ENCODE results near the gene COX19. TPM values are rescaled to one million over a fixed set of nuclear protein-coding genes. Genes with fewer than 3 reads are reported as not detected.
A peak's percentile ranks its signal among the peaks of the same experiment; 100 is the strongest.

COX19 gene
- total and polyA plus RNA-seq, 2 of the 13 experiments (the other 11 are each of a cell fraction or from before 2014, with no cell fraction given): 11.5 to 21.7 TPM

GRCh38 chr7:977326-978048 lies 2.1 kb upstream of the COX19 start (continued):
- TF ChIP-seq PRDM10 (CRISPR knock-in tag; IDR thresholded peaks at IDR 0.05; ENCODE audit: low read depth): peak; percentile 90
- no peak for TF ChIP-seq ZBTB40 (IDR thresholded peaks at IDR 0.05)
- peak; percentile 16; the same call in 1 of the 2 replicates for TF ChIP-seq ZBTB40 (CRISPR knock-in tag; IDR thresholded peaks at IDR 0.05)
- no peak for TF ChIP-seq HCFC1 (IDR thresholded peaks at IDR 0.05; ENCODE audit: low read depth, low read length)
- peak; percentile 69 for TF ChIP-seq ZNF18 (CRISPR knock-in tag; IDR thresholded peaks at IDR 0.05; ENCODE audit: insufficient replicate concordance)
- TF ChIP-seq ZNF331 (CRISPR knock-in tag; IDR thresholded peaks at IDR 0.05): peak; percentile 65; the same call in 1 of the 2 replicates
- no peak for TF ChIP-seq PLRG1 (conservative IDR thresholded peaks at IDR 0.05)
- TF ChIP-seq POGZ (CRISPR knock-in tag; IDR thresholded peaks at IDR 0.05): no peak
- no peak for TF ChIP-seq ZNF775 (CRISPR knock-in tag; IDR thresholded peaks at IDR 0.05; ENCODE audit: borderline replicate concordance)
- TF ChIP-seq ZBTB34 (CRISPR knock-in tag; IDR thresholded peaks at IDR 0.05): peak; percentile 94
- peak; percentile 43 for TF ChIP-seq ZMYM4 (CRISPR knock-in tag; IDR thresholded peaks at IDR 0.05)
